ENCODE measurements around the gene CLIC4. TPM values are rescaled to one million over a fixed set of nuclear protein-coding genes. Genes with fewer than 3 reads are reported as not detected.
"Not testable (repeated sequence)": the region's sequence is repeated elsewhere in the genome, so short reads cannot be mapped to it uniquely, and the experiment has no call there.

Gene CLIC4
- total RNA-seq, 1 experiment from 2014 or later: 262 TPM

GRCh38 chr1:24728982-24729381, 16.3 kb upstream of the CLIC4 start (continued):
- no peak for TF ChIP-seq ZNF425 (CRISPR knock-in tag; conservative IDR thresholded peaks at IDR 0.05)
- no peak for TF ChIP-seq ATF2 (CRISPR knock-in tag; IDR thresholded peaks at IDR 0.05; ENCODE audit: borderline replicate concordance, low read depth)
- TF ChIP-seq GABPB1 (CRISPR knock-in tag; IDR thresholded peaks at IDR 0.05): no peak

GRCh38 chr1:24732186-24732885, 12.9 kb upstream of the CLIC4 start:
- no peaks in the 10 kb centered on the region for H3K27me3 Mint-ChIP-seq (ENCODE audit: low read depth)
- TF ChIP-seq NFE2L1 (CRISPR knock-in tag; IDR thresholded peaks at IDR 0.05) (no peak), GABPB1 (CRISPR knock-in tag; IDR thresholded peaks at IDR 0.05) (peak; percentile 43; the same call in 1 of the 2 replicates)
- ATAC-seq: no peak
- DNase-seq (ENCODE audit: low spot score): no peak
- H3K27ac Mint-ChIP-seq: peak overlapping the region; percentile 43
- no peaks in the 10 kb centered on the region for H3K9me3 Mint-ChIP-seq
- no peak overlapping the region for H3K4me3 Mint-ChIP-seq
- ChIA-PET POLR2A (interaction anchor here (0.7 to 1.6 kb wide), 2 partner anchors 13 to 141 kb away, joined by 3 to 9 read pairs; partner anchors contain the start of gene CLIC4), CTCF (interaction anchor here (1.1 to 1.5 kb wide), 2 partner anchors 44 to 98 kb away, joined by 4 read pairs; no protein-coding TSS in a partner anchor)
- peaks cover 45% of the 10 kb centered on the region for H3K4me1 Mint-ChIP-seq
- no peaks in the 10 kb centered on the region for H3K36me3 Mint-ChIP-seq

- DNase-seq (ENCODE audit: low spot score); ATAC-seq; H3K27ac Mint-ChIP-seq; H3K36me3 Mint-ChIP-seq; H3K9me3 Mint-ChIP-seq; H3K4me3 Mint-ChIP-seq; H3K27me3 Mint-ChIP-seq (ENCODE audit: low read depth): not testable (repeated sequence)
- H3K4me1 Mint-ChIP-seq: peaks cover 44% of the 10 kb centered on the region
- ChIA-PET CTCF (interaction anchor here (1.5 kb wide), 2 partner anchors 12 to 97 kb away, joined by 4 to 7 read pairs; partner anchors contain the start of gene CLIC4), POLR2A (interaction anchor here (1.6 kb wide), 1 partner anchor 12 kb away, joined by 9 read pairs; the partner anchor contains the start of gene CLIC4)
These were observed 11.9 kb upstream of the CLIC4 start for GRCh38 chr1:24733342-24733741.

- DNase-seq (ENCODE audit: low spot score) (no peak), ATAC-seq (peak; percentile 7; the same call in 1 of the 2 replicates)
- peaks cover 47% of the 10 kb centered on the region for H3K4me1 Mint-ChIP-seq
- no peak overlapping the region for H3K4me3 Mint-ChIP-seq
- H3K27ac Mint-ChIP-seq: peak overlapping the region; percentile 88
- no peaks in the 10 kb centered on the region for H3K36me3 Mint-ChIP-seq
- no peaks in the 10 kb centered on the region for H3K27me3 Mint-ChIP-seq (ENCODE audit: low read depth)
- POLR2A ChIA-PET: no interaction called here
- CTCF ChIA-PET: no interaction called here
- H3K9me3 Mint-ChIP-seq: no peaks in the 10 kb centered on the region
- TF ChIP-seq TEAD4 (CRISPR knock-in tag; IDR thresholded peaks at IDR 0.05) (no peak), STAT6 (CRISPR knock-in tag; conservative IDR thresholded peaks at IDR 0.05; ENCODE audit: low read depth) (no peak), MYBL2 (CRISPR knock-in tag; IDR thresholded peaks at IDR 0.05) (no peak), ZNF512 (CRISPR knock-in tag; IDR thresholded peaks at IDR 0.05; ENCODE audit: borderline replicate concordance) (no peak), FOXP4 (CRISPR knock-in tag; IDR thresholded peaks at IDR 0.05) (no peak), RORB (CRISPR knock-in tag; IDR thresholded peaks at IDR 0.05) (no peak), TP53 (CRISPR knock-in tag; IDR thresholded peaks at IDR 0.05) (no peak), ZNF263 (CRISPR knock-in tag; IDR thresholded peaks at IDR 0.05; ENCODE audit: low read depth) (no peak), ZNF396 (CRISPR knock-in tag; IDR thresholded peaks at IDR 0.05; ENCODE audit: borderline replicate concordance) (no peak), NFE2L1 (CRISPR knock-in tag; IDR thresholded peaks at IDR 0.05) (no peak), ZNF317 (CRISPR knock-in tag; IDR thresholded peaks at IDR 0.05; ENCODE audit: borderline replicate concordance, low read depth) (no peak), PREB (CRISPR knock-in tag; IDR thresholded peaks at IDR 0.05; ENCODE audit: borderline replicate concordance) (no peak), GABPB1 (CRISPR knock-in tag; IDR thresholded peaks at IDR 0.05) (no peak)
These were observed 10.1 kb upstream of the CLIC4 start for GRCh38 chr1:24735156-24735508.
